Measurements from ENCODE around the gene PODXL2. TPM values are rescaled to one million over a fixed set of nuclear protein-coding genes. Genes with fewer than 3 reads are reported as not detected.

The PODXL2 gene
- total and polyA plus RNA-seq, 2 donors (not counting 1 experiment from before 2014, with no cell fraction given): 3.1 to 4.0 TPM

GRCh38 chr3:127674101-127674721 is 45.2 kb downstream of the PODXL2 start:
- H2AFZ ChIP-seq (ENCODE audit: insufficient read depth, low read depth, low read length, poor library complexity, severe bottlenecking): no peak overlapping the region
- Mint-ChIP-seq H3K27me3 (no peaks in the 10 kb centered on the region), H3K9me3 (ENCODE audit: insufficient read depth) (no peaks in the 10 kb centered on the region), H3K4me3 (peak overlapping the region; percentile 90), H3K27ac (peak overlapping the region; percentile 84), H3K4me1 (peaks cover 29% of the 10 kb centered on the region)
- ATAC-seq (ENCODE audit: low read depth) (no peak), DNase-seq (no peak)
- intact Hi-C loops (cut with micrococcal nuclease): no loop called here
- H3K27ac ChIP-seq (ENCODE audit: low read length in 2 of 2): no peak overlapping the region
- H4K20me1 ChIP-seq (ENCODE audit: control insufficient read depth, insufficient read depth, low read length, poor library complexity, severe bottlenecking): peaks cover 34% of the 10 kb centered on the region
- no peaks in the 10 kb centered on the region for H3K27me3 ChIP-seq (replicated peaks in 1 of 4; ENCODE audit: control extremely low read depth in 1 of 4, control insufficient read depth in 3 of 4, insufficient read depth in 4 of 4, low read length in 3 of 4)
- peaks cover 16 to 22% of the 10 kb centered on the region in 2 donors for H3K4me1 ChIP-seq (ENCODE audit: control insufficient read depth in 2 of 2, insufficient read depth in 2 of 2, low read length in 2 of 2)
- H3K9ac ChIP-seq (ENCODE audit: low read length): peak overlapping the region; percentile 98
- no peak for TF ChIP-seq CTCF (IDR thresholded peaks at IDR 0.05)
- TF ChIP-seq EZH2 (IDR thresholded peaks at IDR 0.05; ENCODE audit: borderline replicate concordance, insufficient read depth, low read depth, low read length, poor library complexity, severe bottlenecking): no peak
- WGBS (ENCODE audit: insufficient coverage): 94% methylated on average over 10 of the region's 17 CpGs
- H3K4me3 ChIP-seq (ENCODE audit: control extremely low read depth in 1 of 5, extremely low read depth in 1 of 5, insufficient read depth in 1 of 5, low read depth in 2 of 5, low read length in 4 of 5): peak overlapping the region in 1 of 5 experiments; percentile 41
- CTCF ChIA-PET: no interaction called here
- peaks cover 24% of the 10 kb centered on the region for H3K79me2 ChIP-seq (ENCODE audit: control insufficient read depth, insufficient read depth, low read length)
- peaks cover 0 to 26% of the 10 kb centered on the region in 2 experiments for H3K36me3 ChIP-seq (replicated peaks in 1 of 2; ENCODE audit: control extremely low read depth in 1 of 2, control insufficient read depth in 1 of 2, extremely low read depth in 1 of 2, insufficient read depth in 2 of 2, low read length in 1 of 2)
- POLR2A ChIA-PET: no interaction called here
- H3K9me3 ChIP-seq (ENCODE audit: control extremely low read depth in 1 of 3, control insufficient read depth in 2 of 3, insufficient read depth in 1 of 3, low read length in 2 of 3): no peaks in the 10 kb centered on the region
- peak overlapping the region; percentile 89 for H3K4me2 ChIP-seq (replicated peaks; ENCODE audit: low read depth, low read length, poor library complexity, severe bottlenecking)

GRCh38 chr3:127674790-127675189 is 45.8 kb downstream of the PODXL2 start:
- H3K36me3 ChIP-seq (replicated peaks in 1 of 2; ENCODE audit: control extremely low read depth in 1 of 2, control insufficient read depth in 1 of 2, extremely low read depth in 1 of 2, insufficient read depth in 2 of 2, low read length in 1 of 2): peaks cover 0 to 29% of the 10 kb centered on the region in 2 experiments
- no peak overlapping the region for H3K4me3 ChIP-seq (ENCODE audit: control extremely low read depth in 1 of 5, extremely low read depth in 1 of 5, insufficient read depth in 1 of 5, low read depth in 2 of 5, low read length in 4 of 5)
- intact Hi-C loops (cut with micrococcal nuclease): no loop called here
- no peak overlapping the region for H3K4me2 ChIP-seq (replicated peaks; ENCODE audit: low read depth, low read length, poor library complexity, severe bottlenecking)
- 98% methylated on average over 8 of the region's 8 CpGs for WGBS (ENCODE audit: insufficient coverage)
- no peaks in the 10 kb centered on the region for H3K9me3 Mint-ChIP-seq (ENCODE audit: insufficient read depth)
- H3K27ac Mint-ChIP-seq: no peak overlapping the region
- H2AFZ ChIP-seq (ENCODE audit: insufficient read depth, low read depth, low read length, poor library complexity, severe bottlenecking): no peak overlapping the region
- H4K20me1 ChIP-seq (ENCODE audit: control insufficient read depth, insufficient read depth, low read length, poor library complexity, severe bottlenecking): peaks cover 34% of the 10 kb centered on the region
- peak overlapping the region; percentile 74 for H3K4me3 Mint-ChIP-seq
- TF ChIP-seq EZH2 (IDR thresholded peaks at IDR 0.05; ENCODE audit: borderline replicate concordance, insufficient read depth, low read depth, low read length, poor library complexity, severe bottlenecking): no peak
- TF ChIP-seq CTCF (IDR thresholded peaks at IDR 0.05): no peak
- POLR2A ChIA-PET: no interaction called here
- DNase-seq (no peak), ATAC-seq (ENCODE audit: low read depth) (no peak)
- peaks cover 24% of the 10 kb centered on the region for H3K79me2 ChIP-seq (ENCODE audit: control insufficient read depth, insufficient read depth, low read length)
- no peak overlapping the region for H3K9ac ChIP-seq (ENCODE audit: low read length)
- no peaks in the 10 kb centered on the region for H3K9me3 ChIP-seq (ENCODE audit: control extremely low read depth in 1 of 3, control insufficient read depth in 2 of 3, insufficient read depth in 1 of 3, low read length in 2 of 3)
- peaks cover 16 to 22% of the 10 kb centered on the region in 2 donors for H3K4me1 ChIP-seq (ENCODE audit: control insufficient read depth in 2 of 2, insufficient read depth in 2 of 2, low read length in 2 of 2)
- CTCF ChIA-PET: no interaction called here
- H3K27me3 ChIP-seq (replicated peaks in 1 of 4; ENCODE audit: control extremely low read depth in 1 of 4, control insufficient read depth in 3 of 4, insufficient read depth in 4 of 4, low read length in 3 of 4): no peaks in the 10 kb centered on the region
- no peaks in the 10 kb centered on the region for H3K27me3 Mint-ChIP-seq
- H3K4me1 Mint-ChIP-seq: peaks cover 29% of the 10 kb centered on the region
- H3K27ac ChIP-seq (ENCODE audit: low read length in 2 of 2): no peak overlapping the region

Data from B cell (primary cell).